Medulla oblongata (tissue), 1 donor: Measurements from ENCODE around the gene AKIP1.

Experiments used
- DNase-seq: peaks from one replicate; pipeline ENCODE4 v3.0.0-alpha.2; 2015; ENCODE audit errors: extremely low spot score

AKIP1 gene

GRCh38 chr11:8961401-8961800 is 50.4 kb downstream of the AKIP1 start:
- DNase-seq: no peak

GRCh38 chr11:8962841-8963240 is 51.9 kb downstream of the AKIP1 start:
- DNase-seq: no peak

GRCh38 chr11:8963569-8964323 is 52.8 kb downstream of the AKIP1 start:
- DNase-seq: peak; percentile 15

GRCh38 chr11:8964324-8965320 is 53.6 kb downstream of the AKIP1 start, which contains the start of gene TMEM9B:
Gene TMEM9B (minus strand): TSS chr11:8964442. CDS start chr11:8964313, 129 bp downstream.
- DNase-seq: peak; percentile 95

GRCh38 chr11:8967184-8967583 is 56.2 kb downstream of the AKIP1 start:
- DNase-seq: no peak
